ENCODE results near the gene ZNF385B. TPM values are rescaled to one million over a fixed set of nuclear protein-coding genes. Genes with fewer than 3 reads are reported as not detected.

ZNF385B gene
- total and polyA plus RNA-seq, 4 experiments from 2014 or later: not detected

GRCh38 chr2:179581605-179582004 lies 279.8 kb downstream of the ZNF385B start:
- no peaks in the 10 kb centered on the region for H3K36me3 ChIP-seq (ENCODE audit: insufficient read depth, low read length)
- no peaks in the 10 kb centered on the region for H3K4me1 ChIP-seq (ENCODE audit: insufficient read depth, low read length)
- H3K27ac ChIP-seq (ENCODE audit: low read depth, low read length): no peak overlapping the region
- POLR2A ChIA-PET (ENCODE audit: partially characterized antibody): no interaction called here
- Mint-ChIP-seq H3K27me3 (no peaks in the 10 kb centered on the region), H3K9me3 (peaks cover 0 to 3% (median 0%) of the 10 kb centered on the region in 8 donors), H3K27ac (no peak overlapping the region), H3K36me3 (no peaks in the 10 kb centered on the region), H3K4me1 (no peaks in the 10 kb centered on the region), H3K4me3 (no peak overlapping the region)
- no peak overlapping the region for H3K4me3 ChIP-seq (ENCODE audit: low read length in 2 of 2)
- CTCF ChIA-PET (ENCODE audit: partially characterized antibody): no interaction called here
- no peaks in the 10 kb centered on the region for H3K27me3 ChIP-seq (ENCODE audit: insufficient read depth, low read length)
- intact Hi-C loops (cut with micrococcal nuclease): no loop called here
- H3K9me3 ChIP-seq (ENCODE audit: control insufficient read depth in 1 of 2, low read length in 2 of 2): no peaks in the 10 kb centered on the region
- DNase-seq: no peak

GRCh38 chr2:179580378-179581146 lies 280.9 kb downstream of the ZNF385B start:
- Histone ChIP-seq H3K36me3 (ENCODE audit: insufficient read depth, low read length) (no peaks in the 10 kb centered on the region), H3K9me3 (ENCODE audit: control insufficient read depth in 1 of 2, low read length in 2 of 2) (no peaks in the 10 kb centered on the region), H3K4me1 (ENCODE audit: insufficient read depth, low read length) (no peaks in the 10 kb centered on the region), H3K27ac (ENCODE audit: low read depth, low read length) (no peak overlapping the region), H3K27me3 (ENCODE audit: insufficient read depth, low read length) (no peaks in the 10 kb centered on the region), H3K4me3 (ENCODE audit: low read length in 2 of 2) (no peak overlapping the region)
- POLR2A ChIA-PET (ENCODE audit: partially characterized antibody): no interaction called here
- no peaks in the 10 kb centered on the region for H3K4me1 Mint-ChIP-seq
- H3K9me3 Mint-ChIP-seq: peaks cover 0 to 3% (median 0%) of the 10 kb centered on the region in 8 donors
- H3K27ac Mint-ChIP-seq: no peak overlapping the region
- intact Hi-C loops (cut with micrococcal nuclease): no loop called here
- no peaks in the 10 kb centered on the region for H3K27me3 Mint-ChIP-seq
- no peak for DNase-seq
- no peaks in the 10 kb centered on the region for H3K36me3 Mint-ChIP-seq
- no peak overlapping the region for H3K4me3 Mint-ChIP-seq
- CTCF ChIA-PET (ENCODE audit: partially characterized antibody): no interaction called here

- Histone ChIP-seq H3K4me3 (ENCODE audit: low read length in 2 of 2) (no peak overlapping the region), H3K27ac (ENCODE audit: low read depth, low read length) (no peak overlapping the region), H3K4me1 (ENCODE audit: insufficient read depth, low read length) (no peaks in the 10 kb centered on the region), H3K36me3 (ENCODE audit: insufficient read depth, low read length) (no peaks in the 10 kb centered on the region), H3K27me3 (ENCODE audit: insufficient read depth, low read length) (no peaks in the 10 kb centered on the region), H3K9me3 (ENCODE audit: control insufficient read depth in 1 of 2, low read length in 2 of 2) (no peaks in the 10 kb centered on the region)
- Mint-ChIP-seq H3K9me3 (peaks cover 0 to 3% (median 0%) of the 10 kb centered on the region in 8 donors), H3K27me3 (no peaks in the 10 kb centered on the region), H3K4me3 (no peak overlapping the region), H3K36me3 (no peaks in the 10 kb centered on the region), H3K27ac (no peak overlapping the region), H3K4me1 (no peaks in the 10 kb centered on the region)
- POLR2A ChIA-PET (ENCODE audit: partially characterized antibody): no interaction called here
- CTCF ChIA-PET (ENCODE audit: partially characterized antibody): no interaction called here
- no peak for DNase-seq
- intact Hi-C loops (cut with micrococcal nuclease): no loop called here
These were observed 281.6 kb downstream of the ZNF385B start for GRCh38 chr2:179579800-179580199.

GRCh38 chr2:179578171-179578916 lies 283.1 kb downstream of the ZNF385B start:
- CTCF ChIA-PET (ENCODE audit: partially characterized antibody): no interaction called here
- H3K4me3 Mint-ChIP-seq: no peak overlapping the region
- Histone ChIP-seq H3K4me1 (ENCODE audit: insufficient read depth, low read length) (no peaks in the 10 kb centered on the region), H3K9me3 (ENCODE audit: control insufficient read depth in 1 of 2, low read length in 2 of 2) (no peaks in the 10 kb centered on the region), H3K36me3 (ENCODE audit: insufficient read depth, low read length) (no peaks in the 10 kb centered on the region), H3K27me3 (ENCODE audit: insufficient read depth, low read length) (no peaks in the 10 kb centered on the region), H3K27ac (ENCODE audit: low read depth, low read length) (no peak overlapping the region), H3K4me3 (ENCODE audit: low read length in 2 of 2) (no peak overlapping the region)
- no peak overlapping the region for H3K27ac Mint-ChIP-seq
- DNase-seq: no peak
- POLR2A ChIA-PET (ENCODE audit: partially characterized antibody): no interaction called here
- no peaks in the 10 kb centered on the region for H3K4me1 Mint-ChIP-seq
- H3K36me3 Mint-ChIP-seq: no peaks in the 10 kb centered on the region
- intact Hi-C loops (cut with micrococcal nuclease): no loop called here
- no peaks in the 10 kb centered on the region for H3K27me3 Mint-ChIP-seq
- peaks cover 0 to 3% (median 0%) of the 10 kb centered on the region in 8 donors for H3K9me3 Mint-ChIP-seq

- intact Hi-C loops (cut with micrococcal nuclease): no loop called here
- H3K27me3 Mint-ChIP-seq: no peaks in the 10 kb centered on the region
- no peaks in the 10 kb centered on the region for H3K4me1 Mint-ChIP-seq
- H3K27ac ChIP-seq (ENCODE audit: low read depth, low read length): no peak overlapping the region
- no peaks in the 10 kb centered on the region for H3K36me3 ChIP-seq (ENCODE audit: insufficient read depth, low read length)
- H3K9me3 Mint-ChIP-seq: no peaks in the 10 kb centered on the region
- no peaks in the 10 kb centered on the region for H3K4me1 ChIP-seq (ENCODE audit: insufficient read depth, low read length)
- no peak for DNase-seq
- CTCF ChIA-PET (ENCODE audit: partially characterized antibody): no interaction called here
- H3K9me3 ChIP-seq (ENCODE audit: control insufficient read depth in 1 of 2, low read length in 2 of 2): no peaks in the 10 kb centered on the region
- no peak overlapping the region for H3K4me3 Mint-ChIP-seq
- POLR2A ChIA-PET (ENCODE audit: partially characterized antibody): no interaction called here
- H3K36me3 Mint-ChIP-seq: no peaks in the 10 kb centered on the region
- no peak overlapping the region for H3K27ac Mint-ChIP-seq
- no peaks in the 10 kb centered on the region for H3K27me3 ChIP-seq (ENCODE audit: insufficient read depth, low read length)
- no peak overlapping the region for H3K4me3 ChIP-seq (ENCODE audit: low read length in 2 of 2)
These were observed 287.3 kb downstream of the ZNF385B start for GRCh38 chr2:179574061-179574519.

GRCh38 chr2:179572544-179572943 lies 288.9 kb downstream of the ZNF385B start:
- Mint-ChIP-seq H3K36me3 (no peaks in the 10 kb centered on the region), H3K9me3 (no peaks in the 10 kb centered on the region), H3K4me1 (no peaks in the 10 kb centered on the region), H3K27ac (no peak overlapping the region), H3K4me3 (no peak overlapping the region), H3K27me3 (no peaks in the 10 kb centered on the region)
- no peaks in the 10 kb centered on the region for H3K36me3 ChIP-seq (ENCODE audit: insufficient read depth, low read length)
- H3K27ac ChIP-seq (ENCODE audit: low read depth, low read length): no peak overlapping the region
- intact Hi-C loops (cut with micrococcal nuclease): no loop called here
- POLR2A ChIA-PET (ENCODE audit: partially characterized antibody): no interaction called here
- CTCF ChIA-PET (ENCODE audit: partially characterized antibody): no interaction called here
- H3K9me3 ChIP-seq (ENCODE audit: control insufficient read depth in 1 of 2, low read length in 2 of 2): no peaks in the 10 kb centered on the region
- H3K27me3 ChIP-seq (ENCODE audit: insufficient read depth, low read length): no peaks in the 10 kb centered on the region
- DNase-seq: no peak
- H3K4me3 ChIP-seq (ENCODE audit: low read length in 2 of 2): no peak overlapping the region
- H3K4me1 ChIP-seq (ENCODE audit: insufficient read depth, low read length): no peaks in the 10 kb centered on the region

GRCh38 chr2:179571721-179572120 lies 289.7 kb downstream of the ZNF385B start:
- POLR2A ChIA-PET (ENCODE audit: partially characterized antibody): no interaction called here
- peak in 1 of 5 donors; percentile 26 for DNase-seq
- Mint-ChIP-seq H3K27ac (no peak overlapping the region), H3K27me3 (no peaks in the 10 kb centered on the region), H3K9me3 (no peaks in the 10 kb centered on the region), H3K4me3 (peak overlapping the region in 1 of 8 donors; percentile 37), H3K36me3 (no peaks in the 10 kb centered on the region), H3K4me1 (no peaks in the 10 kb centered on the region)
- CTCF ChIA-PET (ENCODE audit: partially characterized antibody): interaction anchor here (0.6 kb wide), 1 partner anchor 96 kb away, joined by 3 read pairs; no protein-coding TSS in a partner anchor
- intact Hi-C loops (cut with micrococcal nuclease): no loop called here
- no peaks in the 10 kb centered on the region for H3K4me1 ChIP-seq (ENCODE audit: insufficient read depth, low read length)
- no peaks in the 10 kb centered on the region for H3K36me3 ChIP-seq (ENCODE audit: insufficient read depth, low read length)
- H3K9me3 ChIP-seq (ENCODE audit: control insufficient read depth in 1 of 2, low read length in 2 of 2): no peaks in the 10 kb centered on the region
- no peak overlapping the region for H3K27ac ChIP-seq (ENCODE audit: low read depth, low read length)
- no peaks in the 10 kb centered on the region for H3K27me3 ChIP-seq (ENCODE audit: insufficient read depth, low read length)
- no peak overlapping the region for H3K4me3 ChIP-seq (ENCODE audit: low read length in 2 of 2)

Measured in CD4-positive, alpha-beta memory T cell (primary cell).